ENCODE data around the gene TRAPPC6A.

TRAPPC6A gene

GRCh38 chr19:45186509-45187334 lies 8.7 kb upstream of the TRAPPC6A start:
- no peak for DNase-seq (ENCODE audit: low read depth, low spot score)

- DNase-seq (ENCODE audit: low read depth, low spot score) = no peak
Measured at GRCh38 chr19:45184115-45184514, 6.1 kb upstream of the TRAPPC6A start.

DNA sequence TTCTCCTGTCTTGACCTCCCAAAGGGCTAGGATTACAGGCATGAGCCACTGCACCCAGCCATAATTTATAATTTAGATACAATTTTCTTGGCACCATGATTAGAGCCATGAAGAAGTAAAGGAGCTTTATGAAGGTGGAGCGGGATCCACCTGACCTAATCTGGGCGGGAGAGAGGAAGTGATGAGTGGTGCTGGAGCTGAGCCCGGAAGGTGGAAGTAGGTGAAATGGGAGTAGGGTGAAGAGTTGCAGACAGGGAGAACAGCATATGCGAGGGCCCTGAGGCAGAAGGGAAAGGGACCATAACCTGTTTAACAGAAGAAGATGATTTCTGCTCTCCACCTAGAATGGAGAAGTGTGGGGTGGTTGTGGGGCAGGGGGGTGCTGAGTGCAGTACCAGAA lies 4.7 kb upstream of the TRAPPC6A start:
- no peak for DNase-seq (ENCODE audit: low read depth, low spot score)

DNA sequence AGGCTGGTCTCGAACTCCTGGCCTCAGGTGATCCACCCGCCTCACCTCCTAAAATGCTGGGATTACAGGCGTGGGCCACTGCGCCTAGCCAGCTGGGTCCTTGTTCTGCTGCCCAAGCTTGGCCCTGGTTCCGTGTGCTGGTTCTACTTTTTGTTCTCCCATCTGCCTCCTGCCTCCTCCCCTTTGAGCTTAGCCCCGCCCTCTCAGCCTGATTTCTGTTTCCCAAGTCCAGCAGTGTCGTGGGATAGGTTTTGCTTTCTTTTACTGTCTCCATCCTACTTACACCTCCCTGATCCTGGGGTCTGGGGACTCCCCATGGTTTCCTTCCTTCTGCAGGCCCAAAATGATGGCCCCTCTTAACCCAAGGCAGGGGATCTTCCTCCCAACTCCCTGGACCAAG lies 2.9 kb upstream of the TRAPPC6A start:
- no peak for DNase-seq (ENCODE audit: low read depth, low spot score)

- DNase-seq (ENCODE audit: low read depth, low spot score) = peak; percentile 48
Measured at GRCh38 chr19:45179892-45180370, 1.9 kb upstream of the TRAPPC6A start.

GRCh38 chr19:45179072-45179891 lies 1.2 kb upstream of the TRAPPC6A start:
- DNase-seq (ENCODE audit: low read depth, low spot score) = no peak

- DNase-seq (ENCODE audit: low read depth, low spot score) = peak; percentile 100
Measured at GRCh38 chr19:45178262-45179071, 430 bp upstream of the TRAPPC6A start, which contains the start of gene BLOC1S3. TSS of gene BLOC1S3 (plus strand) at chr19:45178784. CDS start at chr19:45179297, 513 bp downstream.

GRCh38 chr19:45175515-45176345 lies 2.3 kb downstream of the TRAPPC6A start:
- DNase-seq (ENCODE audit: low read depth, low spot score) = no peak

- no peak for DNase-seq (ENCODE audit: low read depth, low spot score)
Measured at GRCh38 chr19:45173816-45174215, 4.2 kb downstream of the TRAPPC6A start.

GRCh38 chr19:45172611-45173208 lies 5.3 kb downstream of the TRAPPC6A start:
- DNase-seq (ENCODE audit: low read depth, low spot score) = no peak

- no peak for DNase-seq (ENCODE audit: low read depth, low spot score)
Measured at GRCh38 chr19:45172173-45172572, 5.9 kb downstream of the TRAPPC6A start.

DNA sequence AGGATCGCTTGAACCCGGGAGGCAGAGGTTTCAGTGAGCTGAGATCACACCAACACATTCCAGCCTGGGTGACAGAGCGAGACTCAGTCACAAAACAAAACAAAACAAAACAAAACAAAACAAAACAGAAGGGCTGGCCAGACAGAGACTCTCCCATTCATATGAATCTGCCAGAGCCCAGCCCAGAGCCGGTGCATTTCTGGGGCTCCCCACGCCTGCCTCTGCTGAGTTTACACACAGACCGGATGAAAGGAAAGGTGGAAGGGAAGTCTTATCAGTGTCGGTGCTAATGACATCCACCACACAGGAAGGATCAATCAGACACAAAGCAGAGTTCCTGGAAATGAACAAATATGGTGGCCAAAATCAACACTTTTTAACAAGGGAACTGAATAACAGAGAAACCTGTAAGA lies 6.8 kb downstream of the TRAPPC6A start:
- no peak for DNase-seq (ENCODE audit: low read depth, low spot score)

DNA sequence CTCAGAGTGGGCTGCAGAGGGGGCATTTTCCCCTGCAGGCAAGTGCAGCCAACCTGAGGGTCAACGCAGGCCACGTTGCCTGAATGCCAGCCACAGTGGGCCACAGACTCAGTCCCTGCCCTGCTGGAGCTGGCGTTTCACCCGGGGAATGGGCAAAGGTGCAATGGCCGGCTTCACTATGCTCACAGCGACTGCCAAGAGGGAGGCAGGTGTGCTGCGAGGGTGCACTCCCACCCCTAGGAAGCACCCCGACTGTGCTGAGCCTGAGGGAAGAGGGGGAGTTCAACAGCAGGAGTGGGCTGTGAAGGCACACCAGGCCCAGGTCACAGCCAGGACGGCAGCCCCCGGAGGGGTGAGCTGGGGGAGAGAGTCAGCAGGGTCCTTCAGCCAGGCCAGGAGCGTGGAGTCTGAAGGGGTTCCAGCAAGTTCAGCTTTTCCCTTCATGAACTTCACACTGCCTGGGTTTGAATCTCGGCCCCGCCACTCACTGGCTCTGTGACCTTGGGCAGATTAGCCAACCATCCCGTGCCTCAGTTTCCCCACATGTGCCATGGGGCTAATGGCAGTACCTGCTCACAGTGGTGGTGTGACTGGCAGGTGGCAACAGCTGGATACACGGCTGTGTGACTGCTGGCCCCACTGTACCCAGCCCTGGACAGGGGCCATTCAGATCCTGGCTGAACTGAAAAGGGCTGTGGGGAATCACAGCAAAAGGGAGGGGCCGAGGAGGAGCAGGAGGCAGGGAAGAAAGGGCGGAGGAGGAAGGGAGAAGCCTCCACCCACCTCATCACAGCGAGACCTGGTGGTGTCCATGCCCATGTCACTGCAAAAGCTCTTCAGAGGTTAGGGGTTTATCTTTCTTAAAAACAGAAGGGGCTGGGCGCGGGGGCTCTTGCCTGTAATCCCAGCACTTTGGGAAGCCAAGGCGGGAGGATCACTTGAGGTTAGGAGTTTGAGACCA lies 7.6 kb downstream of the TRAPPC6A start:
- DNase-seq (ENCODE audit: low read depth, low spot score) = no peak

DNA sequence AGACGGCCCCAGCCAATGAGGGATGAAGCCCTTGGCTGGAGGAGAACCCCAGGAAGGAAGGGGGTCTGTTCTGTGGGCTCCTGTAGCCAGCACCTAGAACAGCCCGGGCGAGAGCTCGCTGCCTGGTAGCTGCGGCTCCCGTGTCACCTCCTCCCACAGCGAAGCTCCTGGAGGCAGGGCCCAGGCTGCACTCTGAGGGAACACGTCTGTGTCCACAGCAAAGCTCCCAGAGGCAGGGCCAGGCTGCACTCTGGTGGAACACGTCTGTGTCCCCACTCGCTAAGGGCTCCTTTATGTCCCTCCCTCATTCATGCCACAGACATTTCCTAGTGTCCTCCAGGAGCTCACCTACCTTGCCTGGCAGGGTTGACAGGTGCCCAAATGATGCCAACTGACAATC lies 8.4 kb downstream of the TRAPPC6A start:
- DNase-seq (ENCODE audit: low read depth, low spot score) = no peak

- no peak for DNase-seq (ENCODE audit: low read depth, low spot score)
Measured at GRCh38 chr19:45168767-45169351, 9.2 kb downstream of the TRAPPC6A start.

GRCh38 chr19:45166723-45167252 lies 11.2 kb downstream of the TRAPPC6A start:
- peak; percentile 74 for DNase-seq (ENCODE audit: low read depth, low spot score)

GRCh38 chr19:45164577-45165335 lies 13.3 kb downstream of the TRAPPC6A start:
- peak; percentile 93 for DNase-seq (ENCODE audit: low read depth, low spot score)

Data from ELF-1 (cell line).